IPS DF 4.7 (cell line): ENCODE measurements around the gene MAPK4.
"Not testable (repeated sequence)": the region's sequence is repeated elsewhere in the genome, so short reads cannot be mapped to it uniquely, and the experiment has no call there.

Experiments used
- DNase-seq: peaks from one replicate; pipeline ENCODE4 v3.0.0-alpha.2; 2013; ENCODE audit warnings: low spot score; ENCODE audit errors: extremely low read depth

The MAPK4 gene

DNA sequence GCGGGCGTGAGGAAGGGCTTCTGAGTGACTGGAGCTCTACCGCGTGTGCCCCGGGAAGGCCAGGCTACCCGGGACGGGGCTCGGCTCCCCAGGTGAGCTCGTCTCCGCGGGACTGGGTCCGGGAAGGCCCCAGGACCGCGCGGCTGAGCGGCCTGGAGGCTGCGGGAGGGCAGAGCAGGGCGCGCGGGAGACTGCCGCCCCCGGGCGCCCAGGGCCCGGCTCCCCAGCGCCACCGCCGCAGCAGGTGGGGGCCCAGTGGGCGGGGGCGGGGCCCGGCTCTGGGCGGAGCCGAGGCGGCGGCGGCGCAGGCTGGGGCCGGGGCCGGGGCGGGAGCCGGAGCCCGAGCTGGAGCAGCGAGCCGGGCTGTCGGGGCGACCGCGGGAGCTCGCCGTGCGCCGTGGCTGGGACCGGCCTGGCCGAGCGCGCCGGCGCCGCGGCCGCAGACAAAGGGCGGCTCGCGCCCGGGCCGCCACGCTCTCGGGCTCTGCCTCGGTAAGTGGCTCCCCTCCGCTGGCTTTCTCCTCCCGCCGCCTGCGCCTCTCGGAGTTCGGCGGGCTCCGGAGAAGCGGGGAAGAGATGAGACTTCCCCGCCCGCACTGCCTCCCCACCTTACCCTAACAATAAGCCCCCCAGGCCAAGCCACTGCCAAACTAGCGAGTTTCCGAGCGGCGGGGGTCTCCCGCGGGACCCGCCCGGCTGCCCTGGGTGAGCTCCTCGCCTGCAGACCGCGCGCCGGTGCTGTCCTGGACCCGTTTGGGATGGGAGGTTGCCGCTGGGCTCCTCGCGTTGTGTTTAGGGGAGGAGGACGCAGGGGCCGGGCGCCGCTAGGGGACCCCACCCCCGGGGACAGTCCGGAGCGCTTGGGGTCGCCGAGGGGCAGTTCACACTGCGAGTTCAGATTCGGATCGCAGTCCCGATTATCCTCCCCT, at the start of gene MAPK4:
Gene MAPK4 (plus strand): TSS at position 336 of the 929 bp plus-strand sequence. CDS start 103,872 bp downstream, outside the sequence.
- no peak for DNase-seq

DNA sequence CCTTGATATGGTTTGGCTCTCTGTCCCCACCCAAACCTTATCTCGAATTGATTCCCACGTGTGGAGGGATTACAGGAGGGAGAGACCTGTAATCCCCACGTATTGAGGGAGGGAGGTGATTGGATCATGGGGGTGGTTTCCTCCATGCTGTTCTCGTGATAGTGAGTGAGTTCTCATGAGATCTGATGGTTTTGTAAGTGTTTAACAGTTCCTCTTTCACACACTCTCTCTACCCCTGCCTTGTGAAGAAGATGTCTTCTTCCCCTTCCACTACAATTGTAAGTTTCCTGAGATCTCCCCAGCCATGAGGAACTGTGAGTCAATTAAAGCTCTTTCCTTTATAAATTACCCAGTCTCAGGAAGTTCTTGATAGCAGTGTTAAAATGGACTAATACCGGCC, 42.6 kb upstream of the MAPK4 start:
- not testable (repeated sequence) for DNase-seq

DNA sequence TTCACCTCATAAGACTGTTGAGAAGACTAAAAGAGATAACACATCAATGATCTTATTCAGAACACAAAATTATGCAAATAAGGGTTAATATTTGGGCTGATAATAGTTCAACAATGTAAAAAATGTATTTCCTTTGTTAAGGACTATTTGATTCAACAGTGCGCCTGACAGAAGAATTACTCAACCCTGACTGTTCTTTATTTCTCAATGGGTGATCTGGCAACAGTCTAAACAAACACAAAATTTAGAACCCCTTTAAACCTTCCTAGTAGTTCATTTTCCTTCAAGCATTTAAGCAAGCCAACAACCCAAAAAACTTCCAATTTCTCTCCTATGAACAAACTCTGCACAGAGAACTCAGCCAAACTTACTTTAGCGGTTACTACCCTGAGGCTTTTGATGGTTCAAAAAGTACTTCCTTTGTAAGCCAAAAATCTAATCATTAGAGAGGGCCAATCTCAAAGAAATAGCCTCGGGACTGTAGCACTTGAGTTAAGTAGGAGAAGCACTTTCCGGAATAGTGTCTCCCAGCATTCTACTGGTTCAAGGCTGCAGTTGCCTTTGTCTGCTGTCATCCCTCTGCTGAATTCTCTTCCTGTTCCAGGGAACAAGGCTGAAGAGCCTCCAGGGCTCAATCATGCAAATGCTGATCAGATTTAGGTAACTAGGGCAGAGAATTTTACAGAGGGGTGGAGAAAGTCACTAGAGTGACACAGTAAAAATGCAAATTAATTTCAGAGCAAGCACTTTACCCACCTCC, 40.9 kb upstream of the MAPK4 start:
- no peak for DNase-seq

DNA sequence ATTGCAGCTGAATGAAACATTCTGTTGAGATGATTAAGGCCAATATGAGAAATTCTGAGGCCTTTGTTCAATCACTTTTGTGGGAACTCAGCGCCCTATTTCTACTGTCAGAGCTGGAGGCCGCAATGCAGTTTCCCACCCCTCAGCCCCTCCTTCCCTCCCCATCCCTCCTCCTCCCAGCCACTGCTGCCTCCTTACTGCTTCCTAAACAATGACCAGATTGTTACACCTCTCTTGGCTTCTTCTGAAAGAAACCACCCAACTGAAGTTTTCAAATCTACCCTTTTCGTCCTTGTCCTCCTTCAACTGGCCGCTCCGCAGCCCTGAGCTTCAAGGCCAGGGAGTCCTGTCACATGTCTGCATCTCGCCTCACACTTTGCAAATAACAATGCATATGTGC, 36.7 kb upstream of the MAPK4 start:
- no peak for DNase-seq

DNA sequence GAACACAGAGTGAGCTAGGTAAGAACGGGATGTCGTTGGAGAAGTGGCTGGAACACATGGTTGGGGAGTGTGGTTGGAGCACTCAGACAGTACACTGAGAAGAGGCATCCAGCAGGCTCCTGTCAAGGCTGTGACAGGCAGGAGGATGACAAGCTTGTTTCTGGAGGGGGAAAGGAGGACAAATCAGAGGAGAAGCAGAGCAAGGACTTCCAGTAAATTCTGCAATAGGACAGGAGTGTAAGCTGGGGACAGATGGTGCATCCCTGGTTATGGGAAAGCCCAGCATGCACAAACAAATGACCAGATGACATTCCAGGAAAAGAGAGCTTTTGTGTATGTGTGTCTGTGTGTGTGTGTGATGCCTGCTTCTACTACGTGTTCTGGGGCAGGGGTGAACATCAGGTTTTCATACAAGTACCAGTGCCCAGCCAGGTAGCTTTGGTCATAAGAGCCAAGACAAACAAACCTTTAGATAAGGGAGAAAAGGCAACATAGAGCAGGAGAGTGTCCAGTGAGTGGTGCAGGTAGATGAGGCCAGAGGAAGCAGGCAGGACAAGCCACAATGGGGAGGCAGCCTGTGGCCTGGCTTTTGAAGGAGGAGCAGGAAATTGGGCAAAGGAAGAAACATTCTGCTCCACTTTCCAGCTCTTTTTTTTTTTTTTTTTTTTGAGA, 32.1 kb upstream of the MAPK4 start:
- no peak for DNase-seq

DNA sequence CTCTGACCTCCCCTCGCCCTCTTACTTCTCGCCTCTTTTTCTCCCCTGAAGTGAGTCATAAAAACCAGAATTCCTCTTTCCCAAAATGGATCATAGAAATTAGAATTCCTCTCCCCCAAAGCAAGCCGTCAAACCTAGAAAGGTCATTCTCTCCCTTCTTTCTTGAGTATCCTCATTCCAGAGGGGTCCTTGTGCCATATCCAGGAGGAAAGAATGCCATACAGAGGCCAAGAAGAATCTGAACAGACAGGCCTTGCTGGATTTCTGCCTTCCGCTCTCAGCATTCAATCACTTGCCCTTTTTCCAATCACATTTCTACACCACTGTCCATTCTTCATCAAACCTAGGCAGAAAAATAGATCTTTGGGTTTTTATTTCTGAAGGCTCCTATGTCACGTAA, 31.1 kb upstream of the MAPK4 start:
- no peak for DNase-seq

DNA sequence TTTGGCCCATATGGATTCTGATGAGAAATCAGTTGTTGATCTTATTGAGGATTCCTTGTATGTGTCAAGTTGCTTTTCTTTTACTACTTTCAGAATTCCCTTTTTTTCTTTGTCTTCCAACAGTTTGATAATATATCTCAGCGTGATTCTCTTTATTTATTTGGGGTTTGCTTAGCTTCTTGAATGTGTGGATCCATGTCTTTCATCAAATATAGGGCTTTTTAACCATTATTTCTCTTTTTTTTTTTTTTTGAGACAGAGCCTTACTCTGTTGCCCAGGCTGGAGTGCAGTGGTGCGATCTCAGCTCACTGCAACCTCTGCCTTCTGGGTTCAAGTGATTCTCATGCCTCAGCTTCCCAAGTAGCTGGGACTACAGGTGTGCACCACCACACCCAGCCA, 26.1 kb upstream of the MAPK4 start:
- DNase-seq: not testable (repeated sequence)

GRCh38 chr18:50544476-50544875, 15.4 kb upstream of the MAPK4 start:
- DNase-seq: not testable (repeated sequence)

DNA sequence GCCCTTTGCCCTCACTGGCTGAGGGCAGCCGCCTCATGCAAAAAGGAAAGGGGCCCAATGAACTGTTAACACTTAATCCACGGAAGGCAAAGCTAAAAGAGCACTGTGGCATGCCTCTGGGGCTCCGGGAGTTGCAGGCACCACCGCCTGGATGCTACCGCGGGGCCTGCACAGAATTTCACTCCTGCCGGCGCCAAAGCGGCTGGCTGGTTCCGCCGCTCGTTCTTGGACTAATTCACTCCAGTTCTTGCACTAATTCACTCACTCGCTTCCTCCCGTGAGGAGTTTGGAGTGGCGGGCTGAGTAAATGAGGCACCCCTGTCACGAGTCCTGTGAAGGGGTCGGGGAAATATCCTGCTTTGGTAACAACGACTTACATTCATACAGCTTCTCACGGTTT, 14.0 kb upstream of the MAPK4 start:
- DNase-seq: no peak

- DNase-seq: no peak
Observed at GRCh38 chr18:50548160-50548559, 11.7 kb upstream of the MAPK4 start.

- not testable (repeated sequence) for DNase-seq
Observed at GRCh38 chr18:50551651-50552050, 8.2 kb upstream of the MAPK4 start.

DNA sequence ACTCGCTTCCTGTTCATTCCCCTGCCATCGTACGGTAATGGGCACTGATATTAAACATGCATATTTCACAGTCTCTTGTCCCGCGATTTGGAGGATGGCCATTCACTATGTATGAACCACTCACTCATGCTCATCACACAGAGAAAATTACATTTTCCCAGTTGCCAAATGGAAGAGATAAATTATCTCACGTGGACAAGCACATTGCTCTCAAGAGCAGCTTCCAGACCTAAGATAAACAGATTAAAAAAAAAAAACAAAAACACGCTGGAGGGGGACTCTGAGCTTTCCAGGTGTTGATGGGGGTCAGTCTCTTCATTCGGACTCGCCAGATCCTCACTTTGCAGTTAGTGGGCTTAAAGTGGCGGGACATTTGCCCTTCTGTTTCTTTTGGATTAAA, 1.7 kb upstream of the MAPK4 start:
- DNase-seq: no peak

- no peak for DNase-seq
Observed at GRCh38 chr18:50558948-50559751, 737 bp upstream of the MAPK4 start.

- no peak for DNase-seq
Observed at GRCh38 chr18:50560681-50561629, 1.1 kb downstream of the MAPK4 start.

- DNase-seq: not testable (repeated sequence)
Observed at GRCh38 chr18:50562258-50562657, 2.4 kb downstream of the MAPK4 start.

- no peak for DNase-seq
Observed at GRCh38 chr18:50562686-50563085, 2.8 kb downstream of the MAPK4 start.

DNA sequence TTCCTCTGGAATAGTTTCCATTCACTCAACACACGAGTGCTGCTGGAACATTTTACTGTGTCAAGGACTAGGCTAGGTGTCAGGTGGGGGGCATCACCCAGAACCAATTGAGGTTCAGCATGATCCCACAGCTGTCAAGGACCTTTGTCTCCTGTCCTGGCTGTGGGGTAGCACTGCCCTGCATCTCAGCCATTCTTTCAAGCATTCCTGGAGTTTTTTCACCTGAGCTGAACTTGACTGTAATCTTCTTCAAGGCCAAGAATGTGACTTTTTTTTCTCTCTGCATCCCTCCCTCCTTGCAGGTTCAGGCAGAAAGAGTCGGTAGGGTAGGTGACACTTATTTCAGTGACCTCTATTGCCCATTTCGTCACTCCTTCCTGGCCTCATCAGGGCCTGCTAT, 3.5 kb downstream of the MAPK4 start:
- no peak for DNase-seq

DNA sequence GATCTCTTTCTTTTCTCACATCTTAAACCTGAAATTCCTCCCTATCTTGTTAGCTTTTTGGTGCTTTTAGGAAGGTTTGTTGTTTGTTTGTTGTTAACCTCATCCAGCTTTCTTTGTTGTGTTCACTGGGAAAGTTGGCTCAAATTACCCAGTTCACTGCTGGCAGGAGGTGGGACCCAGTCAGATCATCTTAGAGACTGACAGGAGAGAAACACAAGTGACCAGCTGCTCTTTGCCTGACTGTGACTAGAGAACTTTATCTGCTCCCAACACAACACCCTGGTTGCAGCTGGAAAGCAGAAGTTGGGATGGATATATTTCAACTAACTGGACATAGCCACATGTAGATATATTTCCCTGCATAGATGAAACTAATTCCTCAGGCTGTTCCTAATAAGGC, 10.0 kb downstream of the MAPK4 start:
- DNase-seq: no peak

DNA sequence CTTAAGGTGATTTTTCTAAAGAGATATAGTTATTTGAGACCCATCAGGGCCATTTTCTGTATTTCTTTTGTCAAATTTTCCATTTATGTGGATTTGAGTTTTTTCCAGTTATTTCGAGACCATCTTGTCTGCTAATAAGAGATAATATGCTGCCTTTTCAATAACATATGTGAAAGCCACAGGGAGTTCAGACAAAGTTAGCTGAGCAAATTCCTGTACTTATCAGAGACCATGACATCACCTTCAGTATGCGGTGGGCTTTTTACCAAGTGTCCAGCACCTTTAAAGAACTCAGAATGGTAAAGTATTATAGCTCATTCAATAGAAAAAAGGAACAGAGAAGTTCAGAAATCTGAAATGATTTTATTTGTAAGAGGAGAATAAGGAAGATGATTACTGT, 11.7 kb downstream of the MAPK4 start:
- DNase-seq: no peak

GRCh38 chr18:50573196-50573595, 13.3 kb downstream of the MAPK4 start:
- DNase-seq: not testable (repeated sequence)
